GM19468 (cell line): ENCODE data around the gene PGR.
"Not testable (repeated sequence)": the region's sequence is repeated elsewhere in the genome, so short reads cannot be mapped to it uniquely, and the experiment has no call there.

Experiments used
- ATAC-seq: cut with Tn5 transposase; IDR thresholded peaks from one replicate; pipeline ENCODE4 v1.9.1; 2021; ENCODE audit warnings: mild to moderate bottlenecking, moderate library complexity, moderate number of reproducible peaks; ENCODE audit not compliant: unreplicated experiment; ENCODE audit errors: extremely low read depth

PGR gene

DNA sequence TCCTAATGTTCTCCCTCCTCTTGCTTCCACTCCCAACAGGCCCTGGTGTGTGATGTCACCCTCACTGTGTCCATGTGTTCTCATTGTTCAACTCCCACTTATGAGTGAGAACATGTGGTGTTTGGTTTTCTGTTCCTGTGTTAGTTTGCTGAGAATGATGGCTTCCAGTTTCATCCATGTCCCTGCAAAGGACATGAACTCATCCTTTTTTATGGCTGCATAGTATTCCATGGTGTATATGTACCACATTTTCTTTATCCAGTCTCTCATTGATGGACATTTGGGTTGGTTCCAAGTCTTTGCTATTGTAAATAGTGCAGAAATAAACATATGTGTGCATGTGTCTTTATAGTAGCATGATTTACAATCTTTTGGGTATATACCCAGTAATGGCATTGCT is 115.9 kb downstream of the PGR start:
- ATAC-seq: not testable (repeated sequence)

DNA sequence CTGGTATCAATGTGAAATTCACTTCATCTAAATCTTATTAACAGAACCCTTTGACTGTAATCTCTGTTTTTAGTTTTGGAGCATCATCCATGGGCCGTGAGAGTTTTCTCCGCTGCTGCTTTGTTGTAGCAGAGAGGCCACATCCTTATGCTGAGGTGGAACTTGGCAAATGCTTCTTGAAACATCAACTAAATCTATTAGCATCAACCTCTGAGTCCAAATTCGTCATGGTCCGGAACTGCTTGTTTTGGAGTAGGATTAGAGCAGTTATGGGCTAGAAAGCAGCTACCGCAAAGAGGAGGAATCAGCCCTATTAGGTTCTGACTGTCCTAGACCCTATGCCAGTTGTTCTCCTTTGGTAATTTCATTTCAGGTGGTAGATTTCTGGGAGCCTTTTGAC is 117.7 kb downstream of the PGR start:
- no peak for ATAC-seq

GRCh38 chr11:101010899-101011298 is 118.7 kb downstream of the PGR start:
- ATAC-seq: no peak

GRCh38 chr11:101009690-101010055 is 119.9 kb downstream of the PGR start:
- no peak for ATAC-seq

DNA sequence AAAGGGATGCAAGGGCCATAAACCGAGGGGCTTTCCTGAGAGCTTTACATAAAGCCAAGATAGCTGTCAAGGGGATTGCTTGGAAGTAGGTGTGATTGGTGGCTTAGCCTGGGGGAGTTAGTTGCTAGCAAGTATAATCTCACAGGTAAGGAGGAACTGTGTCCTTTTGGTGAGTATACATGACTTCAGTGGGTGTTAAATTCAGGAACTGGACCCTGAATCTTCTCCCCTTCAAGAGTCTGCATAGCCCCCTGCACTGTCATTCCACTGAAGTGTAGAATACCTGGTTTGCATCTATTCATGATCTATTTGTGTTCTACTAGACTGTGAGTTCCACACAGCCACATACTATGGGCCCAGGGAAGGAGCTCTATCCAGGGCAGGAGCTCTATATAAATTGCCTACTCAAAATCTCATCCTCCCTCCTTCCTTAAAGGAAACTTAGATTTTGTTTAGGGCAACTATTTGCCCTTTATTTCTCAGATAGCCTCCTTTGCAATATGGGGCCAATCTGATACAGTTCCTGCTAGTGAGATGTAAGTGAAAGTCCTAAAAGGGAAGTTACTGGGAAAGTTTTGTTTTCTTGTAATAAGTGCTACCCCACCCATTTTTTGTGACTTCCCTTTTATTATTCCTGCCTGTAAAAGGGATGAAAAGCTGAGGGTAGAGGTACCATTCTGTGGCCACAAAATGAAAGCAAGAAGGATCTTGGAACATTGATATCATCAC is 120.5 kb downstream of the PGR start:
- no peak for ATAC-seq

DNA sequence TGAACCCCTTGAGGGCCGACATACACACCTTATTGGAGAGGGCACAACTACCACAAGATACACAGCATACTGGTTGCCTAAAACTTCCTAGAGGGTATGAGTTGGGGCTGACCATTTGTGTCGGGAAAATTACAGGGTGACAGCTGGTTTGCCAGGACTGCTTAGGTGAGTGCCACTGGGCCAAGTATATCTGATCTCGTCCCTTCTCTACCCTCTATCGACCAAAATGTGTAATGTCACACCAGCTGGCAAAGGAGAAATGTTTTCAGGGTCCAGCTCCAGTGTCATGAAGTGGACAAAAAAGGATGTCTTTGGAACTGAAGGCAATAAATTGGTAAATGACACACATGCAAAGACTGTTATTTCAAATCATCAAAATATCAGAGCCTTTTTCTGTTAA is 126.1 kb downstream of the PGR start:
- no peak for ATAC-seq

GRCh38 chr11:100999756-101000155 is 129.9 kb downstream of the PGR start:
- no peak for ATAC-seq

DNA sequence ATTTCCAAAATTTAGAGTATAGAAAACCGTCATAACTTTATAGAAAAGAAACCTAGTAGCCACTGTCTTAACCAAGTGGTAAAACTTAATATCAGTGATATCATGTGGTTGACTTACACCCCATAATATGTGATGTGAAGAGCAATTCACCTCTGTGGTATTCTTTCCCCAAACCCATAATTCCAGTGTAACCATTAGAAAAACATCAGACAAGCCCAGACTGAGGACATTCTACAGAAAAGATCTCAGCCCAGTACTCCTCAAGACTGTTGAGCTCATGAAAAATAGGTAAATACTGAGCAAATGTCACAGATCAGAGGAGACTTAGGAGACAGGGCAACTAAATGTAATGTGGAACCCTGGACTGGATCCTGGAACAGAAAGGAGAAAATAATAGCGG is 134.6 kb downstream of the PGR start:
- ATAC-seq: no peak

DNA sequence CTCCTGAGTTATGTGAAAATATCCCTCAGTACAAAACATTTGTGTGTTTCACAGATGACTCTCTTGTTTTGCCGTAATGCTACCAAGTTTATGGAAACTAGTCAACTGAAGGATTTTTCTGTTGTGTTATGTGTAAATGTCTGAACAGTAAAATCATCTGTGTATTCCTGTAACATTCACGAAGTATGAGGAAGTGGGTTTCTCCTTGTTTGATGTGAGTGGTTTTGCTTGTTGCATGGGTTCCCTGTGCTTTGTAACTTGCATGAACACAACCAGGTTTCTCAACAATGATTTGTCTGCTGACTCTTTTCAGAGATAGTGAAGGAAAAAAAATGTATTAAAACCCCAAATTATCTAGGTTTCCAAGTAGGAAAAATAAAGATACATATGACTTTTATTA is 138.1 kb downstream of the PGR start:
- no peak for ATAC-seq

DNA sequence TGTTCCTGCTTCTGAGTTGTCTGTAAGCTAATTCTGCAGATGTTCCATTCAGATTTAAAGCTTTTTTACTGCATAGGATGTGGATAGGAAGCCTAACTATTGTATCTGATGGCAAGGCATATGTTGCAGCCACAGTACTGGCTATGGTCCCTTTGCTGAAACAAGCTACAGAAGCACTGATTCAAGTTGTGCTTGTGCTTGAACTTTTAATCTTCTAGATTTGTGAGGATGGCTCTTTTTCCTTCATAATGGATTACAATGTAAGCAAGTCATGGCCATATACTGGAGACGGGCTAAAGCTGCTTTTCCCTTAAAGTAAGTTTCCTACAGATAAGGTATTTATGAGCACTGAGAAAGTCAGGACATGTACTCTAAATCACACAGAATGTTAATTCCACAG is 138.7 kb downstream of the PGR start:
- ATAC-seq: no peak

DNA sequence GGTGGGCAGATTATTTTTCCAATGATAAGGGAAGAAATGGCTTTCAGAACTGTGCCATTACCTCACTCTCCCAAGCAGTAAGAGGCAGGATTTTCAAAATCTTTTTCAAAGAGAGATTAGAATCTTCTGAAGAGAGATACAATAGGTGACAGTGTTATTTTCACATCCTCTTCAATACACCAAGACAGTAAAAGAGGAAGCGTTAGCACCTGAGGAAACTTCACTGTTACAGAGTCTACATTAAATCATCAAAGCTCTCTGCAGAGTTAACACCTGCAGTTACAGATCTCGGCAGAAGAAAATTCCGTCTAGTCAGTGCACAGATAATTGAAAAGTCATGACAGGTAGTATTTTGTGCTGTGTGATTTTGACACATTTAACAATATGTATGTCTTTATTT is 144.9 kb downstream of the PGR start:
- peak; percentile 86 for ATAC-seq

- ATAC-seq: no peak
Observed at GRCh38 chr11:100981196-100981824, 148.3 kb downstream of the PGR start.

- ATAC-seq: no peak
Observed at GRCh38 chr11:100980156-100980555, 149.5 kb downstream of the PGR start.
